ENCODE measurements around the gene CGB7. TPM values are rescaled to one million over a fixed set of nuclear protein-coding genes. Genes with fewer than 3 reads are reported as not detected.
"Not testable (repeated sequence)": the region's sequence is repeated elsewhere in the genome, so short reads cannot be mapped to it uniquely, and the experiment has no call there.

CGB7 gene
- total RNA-seq, 1 experiment from 2014 or later, result 0.95 TPM

GRCh38 chr19:49025088-49025487 lies 32.5 kb downstream of the CGB7 start:
- CTCF ChIA-PET; H3K9me3 ChIP-seq (ENCODE audit: control insufficient read depth, insufficient read depth, low read depth, low read length); H3K36me3 ChIP-seq (ENCODE audit: control insufficient read depth, insufficient read depth, low read length); ATAC-seq; DNase-seq (ENCODE audit: low read depth, low spot score); H3K27me3 ChIP-seq (ENCODE audit: control insufficient read depth, insufficient read depth, low read length); BruUV-seq (replicated peaks); POLR2A ChIA-PET; H3K4me1 ChIP-seq (ENCODE audit: control insufficient read depth, insufficient read depth, low read length); H3K4me3 ChIP-seq (ENCODE audit: low read depth in 2 of 2, low read length in 2 of 2); H3K27ac ChIP-seq (ENCODE audit: low read length); intact Hi-C loops (cut with micrococcal nuclease; ENCODE audit: unreplicated experiment); in situ Hi-C loops (cut with HindIII; ENCODE audit: low pct_unique_long_range_greater_than_20kb, low sequenced_read_pairs): not testable (repeated sequence)

GRCh38 chr19:49024233-49024632 lies 33.3 kb downstream of the CGB7 start, which contains the start of gene CGB3:
Gene CGB3, minus strand, starts transcription at chr19:49024333. Its CDS starts 362 bp downstream, at chr19:49023971.
- BruUV-seq (replicated peaks); H3K27me3 ChIP-seq (ENCODE audit: control insufficient read depth, insufficient read depth, low read length); H3K36me3 ChIP-seq (ENCODE audit: control insufficient read depth, insufficient read depth, low read length); in situ Hi-C loops (cut with HindIII; ENCODE audit: low pct_unique_long_range_greater_than_20kb, low sequenced_read_pairs); H3K9me3 ChIP-seq (ENCODE audit: control insufficient read depth, insufficient read depth, low read depth, low read length); H3K4me3 ChIP-seq (ENCODE audit: low read depth in 2 of 2, low read length in 2 of 2); POLR2A ChIA-PET; H3K27ac ChIP-seq (ENCODE audit: low read length); ATAC-seq; H3K4me1 ChIP-seq (ENCODE audit: control insufficient read depth, insufficient read depth, low read length); CTCF ChIA-PET; DNase-seq (ENCODE audit: low read depth, low spot score); intact Hi-C loops (cut with micrococcal nuclease; ENCODE audit: unreplicated experiment): not testable (repeated sequence)

- Histone ChIP-seq H3K4me1 (ENCODE audit: control insufficient read depth, insufficient read depth, low read length) (no peaks in the 10 kb centered on the region; the same call in 1 of the 2 replicates), H3K36me3 (ENCODE audit: control insufficient read depth, insufficient read depth, low read length) (no peaks in the 10 kb centered on the region), H3K9me3 (ENCODE audit: control insufficient read depth, insufficient read depth, low read depth, low read length) (no peaks in the 10 kb centered on the region), H3K4me3 (ENCODE audit: low read depth in 2 of 2, low read length in 2 of 2) (no peak overlapping the region), H3K27me3 (ENCODE audit: control insufficient read depth, insufficient read depth, low read length) (no peaks in the 10 kb centered on the region), H3K27ac (ENCODE audit: low read length) (no peak overlapping the region)
- DNase-seq (ENCODE audit: low read depth, low spot score) (no peak), ATAC-seq (no peak)
- intact Hi-C loops (cut with micrococcal nuclease; ENCODE audit: unreplicated experiment), result no loop called here
- CTCF ChIA-PET, result no interaction called here
- POLR2A ChIA-PET, result interaction anchor here (0.6 kb wide), 1 partner anchor 28 kb away, joined by 7 read pairs; the partner anchor contains the start of gene RUVBL2
- BruUV-seq (replicated peaks), result no TSS peak
- in situ Hi-C loops (cut with HindIII; ENCODE audit: low pct_unique_long_range_greater_than_20kb, low sequenced_read_pairs), result no loop called here
- TF ChIP-seq CTCF (IDR thresholded peaks at IDR 0.05) (no peak), TCF7L2 (IDR thresholded peaks at IDR 0.05; ENCODE audit: low read depth, low read length) (no peak), POLR2AphosphoS5 (IDR thresholded peaks at IDR 0.05; ENCODE audit: low read depth, low read length) (no peak), SIN3A (IDR thresholded peaks at IDR 0.05; ENCODE audit: borderline replicate concordance, insufficient read depth, low read depth, low read length) (no peak), REST (IDR thresholded peaks at IDR 0.05; ENCODE audit: insufficient read depth in 1 of 2, low read depth in 2 of 2, low read length in 1 of 2) (no peak)
These were observed 35.4 kb downstream of the CGB7 start for GRCh38 chr19:49022116-49022515.
